IPS DF 4.7 (cell line): Measurements from ENCODE around the gene TMEM175.
"Not testable (repeated sequence)": the region's sequence is repeated elsewhere in the genome, so short reads cannot be mapped to it uniquely, and the experiment has no call there.

Source experiments
- DNase-seq: peaks from one replicate; pipeline ENCODE4 v3.0.0-alpha.2; 2013; ENCODE audit warnings: low spot score; ENCODE audit errors: extremely low read depth

The TMEM175 gene

GRCh38 chr4:970046-970745 lies 37.9 kb downstream of the TMEM175 start:
- no peak for DNase-seq

DNA sequence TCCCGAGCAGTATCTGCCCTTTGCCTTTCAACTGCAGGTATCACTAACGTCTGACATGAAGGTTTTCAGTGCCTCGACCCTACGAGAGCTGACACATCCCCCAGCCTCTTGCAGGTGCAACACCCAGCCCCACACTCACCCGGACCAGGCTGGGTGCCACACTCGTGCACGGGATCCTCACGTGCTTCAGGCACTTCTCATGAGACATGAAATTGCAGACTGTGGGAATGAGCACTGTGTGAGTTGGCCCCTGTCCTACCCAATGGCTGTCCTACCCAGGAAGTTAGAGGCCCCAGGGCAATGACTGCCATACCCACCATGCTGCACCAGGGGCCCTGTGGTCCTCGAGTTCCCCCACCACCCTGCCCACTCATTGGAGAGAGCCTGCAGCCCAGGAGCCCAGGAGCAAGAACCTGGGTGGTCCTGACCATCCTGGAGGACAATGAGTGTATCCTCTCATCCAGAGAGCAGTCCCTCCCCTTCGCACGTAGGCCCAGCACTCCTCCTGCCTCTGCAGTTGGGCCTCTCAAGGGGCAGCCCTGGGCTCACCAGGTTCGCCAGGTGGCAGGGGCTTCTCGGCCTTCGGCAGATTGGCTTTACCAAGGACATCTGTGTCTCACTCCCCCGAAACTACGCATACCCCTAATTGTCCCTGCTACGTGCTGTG lies 38.7 kb downstream of the TMEM175 start:
- no peak for DNase-seq

- no peak for DNase-seq
Observed at GRCh38 chr4:971666-972500, 39.6 kb downstream of the TMEM175 start.

DNA sequence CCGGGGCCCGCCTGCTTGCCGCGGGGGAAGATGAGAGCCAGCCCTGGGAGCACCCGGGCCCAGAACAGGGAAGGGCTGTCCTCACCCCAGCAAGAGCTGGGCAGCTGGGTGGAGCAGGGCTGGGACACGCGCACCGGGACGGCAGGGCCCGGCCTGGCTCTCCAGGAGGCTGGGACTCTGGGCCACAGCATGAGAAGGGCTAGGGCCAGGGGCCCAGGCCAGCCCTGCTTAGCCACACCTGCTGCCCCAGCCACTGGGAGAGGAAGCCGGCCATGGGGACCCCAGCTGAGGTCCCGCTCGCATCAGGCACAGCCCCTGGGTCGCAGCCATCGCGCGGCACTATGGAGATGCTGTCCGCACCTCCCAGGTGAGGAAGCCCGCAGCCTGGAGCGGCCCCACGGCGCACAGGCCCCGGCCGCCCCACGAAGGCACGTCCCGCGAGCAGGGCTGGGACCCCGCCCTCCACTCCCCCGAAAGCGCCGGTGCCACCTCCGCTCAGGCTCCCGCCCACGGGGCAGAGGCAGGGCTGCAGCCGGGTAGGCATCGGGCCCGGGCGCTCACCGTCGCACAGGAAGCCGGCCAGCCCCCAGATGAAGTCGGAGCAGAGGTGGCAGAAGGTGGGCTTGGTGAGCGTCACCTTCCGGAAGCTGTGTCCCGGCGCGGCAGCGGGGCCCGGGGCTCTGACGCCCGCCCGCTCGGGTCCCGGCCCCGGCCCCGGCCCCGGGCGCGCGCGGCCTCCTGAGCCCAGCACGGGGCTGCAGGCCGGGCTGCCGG lies 40.6 kb downstream of the TMEM175 start:
- no peak for DNase-seq

GRCh38 chr4:973431-974397 lies 41.5 kb downstream of the TMEM175 start, which contains the start of gene DGKQ:
Gene DGKQ (minus strand): TSS chr4:973569. CDS start chr4:973482, 87 bp downstream.
- DNase-seq = no peak

- DNase-seq = no peak
Observed at GRCh38 chr4:974668-975067, 42.4 kb downstream of the TMEM175 start.

DNA sequence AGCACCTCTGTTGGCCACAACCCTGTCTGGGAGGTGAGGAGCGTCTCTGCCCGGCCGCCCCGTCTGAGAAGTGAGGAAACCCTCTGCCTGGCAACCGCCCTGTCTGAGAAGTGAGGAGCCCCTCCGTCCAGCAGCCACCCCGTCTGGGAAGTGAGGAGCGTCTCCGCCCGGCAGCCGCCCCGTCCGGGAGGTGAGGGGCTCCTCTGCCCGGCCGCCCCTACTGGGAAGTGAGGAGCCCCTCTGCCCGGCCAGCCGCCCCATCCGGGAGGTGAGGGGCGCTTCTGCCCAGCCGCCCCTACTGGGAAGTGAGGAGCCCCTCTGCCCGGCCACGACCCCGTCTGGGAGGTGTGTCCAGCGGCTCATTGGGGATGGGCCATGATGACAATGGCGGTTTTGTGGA lies 43.8 kb downstream of the TMEM175 start:
- not testable (repeated sequence) for DNase-seq

DNA sequence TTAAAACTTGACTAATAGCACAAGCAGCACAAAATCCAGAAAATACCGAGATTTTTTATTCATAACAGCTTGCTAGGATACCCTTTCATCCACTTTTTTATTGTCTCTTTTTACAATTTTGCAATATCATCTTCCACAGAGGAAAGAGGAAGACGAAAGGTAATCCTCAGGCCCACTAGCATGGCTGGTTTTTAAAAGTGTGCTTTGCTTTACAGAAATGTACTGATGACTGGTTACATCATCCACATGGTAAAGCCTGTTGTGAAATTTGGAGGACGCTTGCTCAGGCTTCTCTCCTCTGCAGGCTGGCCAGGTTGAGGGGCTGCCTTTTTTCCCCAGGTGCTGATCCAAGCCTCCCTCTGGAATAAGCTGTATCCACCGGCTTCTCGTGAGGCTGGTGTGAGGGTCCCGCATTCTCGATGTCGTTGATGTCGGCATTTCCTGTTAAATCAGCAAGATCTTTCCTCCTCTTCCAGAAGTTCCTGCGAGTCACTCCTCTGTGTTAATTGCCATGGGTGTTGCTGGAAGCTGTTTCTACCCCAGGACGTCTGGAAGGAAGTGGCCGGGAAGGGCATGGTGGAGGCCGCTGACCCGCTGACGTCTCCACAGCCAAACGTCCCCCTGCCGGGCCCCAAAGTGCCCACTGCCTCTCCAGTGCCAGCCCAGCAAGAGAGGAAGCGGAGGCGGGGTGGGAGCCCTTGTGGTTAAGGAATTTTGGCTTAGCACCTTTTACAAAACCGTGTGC lies 46.9 kb downstream of the TMEM175 start:
- DNase-seq = no peak

DNA sequence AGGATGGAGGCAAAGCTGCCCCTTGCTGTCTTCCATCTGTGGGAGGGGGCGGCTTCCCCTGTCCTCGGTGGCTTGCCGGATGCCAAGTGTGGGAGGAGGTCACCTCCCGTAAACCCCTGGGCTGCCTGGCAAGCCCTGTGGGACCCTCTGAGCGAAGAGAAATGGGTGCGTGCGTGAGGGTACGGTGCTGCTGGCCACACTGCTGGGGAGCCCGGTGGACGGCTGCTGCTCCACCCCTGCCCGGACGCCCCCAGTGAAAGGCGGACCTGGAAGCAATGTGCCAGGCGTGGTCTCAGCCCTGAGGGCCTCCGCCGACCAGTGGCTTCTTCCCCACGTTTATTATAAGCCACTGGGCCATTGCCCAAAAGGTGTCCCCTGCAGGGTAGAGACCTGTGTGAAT lies 50.0 kb downstream of the TMEM175 start:
- no peak for DNase-seq

DNA sequence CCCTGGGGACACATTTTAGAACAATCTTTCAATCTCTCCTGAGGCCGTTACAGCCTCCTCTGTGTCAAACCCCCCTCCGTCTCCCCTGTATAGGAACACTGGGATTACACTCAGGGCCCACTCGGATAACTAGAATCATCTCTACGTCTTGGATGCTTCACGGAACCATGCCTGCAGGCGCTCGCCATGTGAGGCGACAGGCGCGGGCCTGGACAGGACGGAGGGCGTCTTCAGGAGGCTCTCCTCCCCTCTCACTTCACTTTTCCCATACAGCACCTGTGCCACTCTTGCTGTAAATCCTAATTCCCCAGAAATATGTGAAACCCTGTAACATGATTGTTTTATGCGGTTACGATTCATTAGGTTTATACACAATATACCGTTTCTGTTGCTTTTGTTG lies 50.6 kb downstream of the TMEM175 start:
- DNase-seq = no peak

GRCh38 chr4:984336-985054 lies 52.2 kb downstream of the TMEM175 start:
- no peak for DNase-seq

GRCh38 chr4:985123-985830 lies 53.0 kb downstream of the TMEM175 start:
- DNase-seq = no peak

DNA sequence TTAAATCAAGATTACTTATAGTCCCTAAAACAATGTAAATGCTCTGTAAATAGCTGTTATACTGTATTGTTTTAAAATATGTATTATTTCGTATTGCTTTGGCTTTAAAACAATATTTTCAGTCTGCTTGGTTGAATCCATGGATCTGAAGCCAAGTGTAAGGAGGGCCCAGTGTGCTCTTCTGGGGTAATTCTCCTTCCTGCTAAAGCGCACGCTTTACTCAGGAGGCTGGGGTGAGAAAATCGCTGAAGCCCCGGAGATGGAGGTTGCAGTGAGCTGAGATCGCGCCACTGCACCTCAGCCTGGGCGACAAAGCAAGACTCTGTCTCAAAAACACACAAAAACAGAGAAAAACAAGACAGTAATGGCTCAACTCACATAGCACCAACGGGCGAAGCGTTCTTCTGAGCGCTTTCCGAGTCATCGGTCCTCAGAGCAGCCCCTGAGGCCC lies 54.2 kb downstream of the TMEM175 start:
- DNase-seq = no peak

DNA sequence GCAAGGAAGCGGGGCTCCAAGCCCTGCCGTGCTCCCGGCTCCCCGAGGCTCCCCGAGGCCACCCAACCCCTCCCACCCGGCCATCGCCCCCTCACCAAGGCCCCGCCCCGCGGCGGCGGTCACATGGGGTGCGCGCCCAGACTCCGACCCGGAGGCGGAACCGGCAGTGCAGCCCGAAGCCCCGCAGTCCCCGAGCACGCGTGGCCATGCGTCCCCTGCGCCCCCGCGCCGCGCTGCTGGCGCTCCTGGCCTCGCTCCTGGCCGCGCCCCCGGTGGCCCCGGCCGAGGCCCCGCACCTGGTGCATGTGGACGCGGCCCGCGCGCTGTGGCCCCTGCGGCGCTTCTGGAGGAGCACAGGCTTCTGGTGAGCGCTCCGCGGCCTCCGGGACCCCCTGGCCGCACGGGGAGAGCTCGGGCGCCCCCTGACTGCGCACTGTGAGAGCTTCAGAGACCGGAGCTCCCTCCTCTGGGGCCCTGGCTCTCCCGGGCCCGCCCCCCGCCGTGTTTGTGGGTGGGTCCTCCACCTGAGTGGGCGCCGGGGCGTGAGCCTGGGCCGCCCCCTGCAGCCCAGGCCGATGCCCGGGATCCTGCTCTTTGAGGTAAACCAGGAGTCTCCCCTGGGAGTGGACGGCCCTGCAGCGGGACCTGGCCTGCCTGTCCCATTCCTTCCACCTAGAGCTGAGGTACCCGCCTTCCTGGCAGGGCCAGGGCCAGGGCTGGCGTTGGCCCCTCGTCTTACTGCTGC lies 54.8 kb downstream of the TMEM175 start, which contains the start of gene IDUA:
IDUA (plus strand) TSS at position 166 of the 745 bp plus-strand sequence; CDS start at position 207, 41 bp downstream.
- DNase-seq = no peak

- DNase-seq = no peak
Observed at GRCh38 chr4:987624-988513, 55.6 kb downstream of the TMEM175 start.
